ENCODE results near the gene LAG3.
A peak's percentile ranks its signal among the peaks of the same experiment; 100 is the strongest.

LAG3 gene

DNA sequence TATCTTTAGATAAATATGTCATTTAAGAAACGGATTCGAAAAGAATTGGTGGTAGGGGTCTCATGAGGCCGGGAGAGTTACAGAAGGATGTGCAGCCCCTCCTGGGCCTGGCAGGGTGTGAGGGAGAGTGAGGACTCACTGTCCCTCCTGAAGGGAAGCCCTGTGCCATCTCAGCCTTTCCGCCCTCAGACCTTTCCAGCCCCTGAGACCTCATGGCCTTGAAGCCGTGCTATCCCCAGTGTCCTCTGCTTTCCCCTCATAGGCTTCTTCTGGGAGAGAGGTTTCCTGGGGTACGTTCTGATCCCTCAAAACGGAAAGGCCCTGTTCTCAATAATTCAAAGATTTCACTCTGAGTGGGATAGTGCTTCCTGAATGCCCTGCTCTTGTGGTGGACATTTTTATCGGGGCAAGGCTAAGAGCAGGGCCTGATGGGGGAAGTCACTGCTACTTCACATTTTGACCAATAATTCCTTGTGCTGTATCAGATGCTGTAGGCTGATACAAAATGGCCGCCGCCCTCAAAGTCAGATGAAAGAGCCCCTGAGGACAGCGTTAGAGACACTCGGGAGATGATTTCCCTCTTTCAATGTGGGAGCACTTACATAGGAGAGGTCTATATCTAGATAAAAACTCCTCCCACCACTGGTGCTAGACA lies 18.3 kb downstream of the LAG3 start:
- DNase-seq = no peak

DNA sequence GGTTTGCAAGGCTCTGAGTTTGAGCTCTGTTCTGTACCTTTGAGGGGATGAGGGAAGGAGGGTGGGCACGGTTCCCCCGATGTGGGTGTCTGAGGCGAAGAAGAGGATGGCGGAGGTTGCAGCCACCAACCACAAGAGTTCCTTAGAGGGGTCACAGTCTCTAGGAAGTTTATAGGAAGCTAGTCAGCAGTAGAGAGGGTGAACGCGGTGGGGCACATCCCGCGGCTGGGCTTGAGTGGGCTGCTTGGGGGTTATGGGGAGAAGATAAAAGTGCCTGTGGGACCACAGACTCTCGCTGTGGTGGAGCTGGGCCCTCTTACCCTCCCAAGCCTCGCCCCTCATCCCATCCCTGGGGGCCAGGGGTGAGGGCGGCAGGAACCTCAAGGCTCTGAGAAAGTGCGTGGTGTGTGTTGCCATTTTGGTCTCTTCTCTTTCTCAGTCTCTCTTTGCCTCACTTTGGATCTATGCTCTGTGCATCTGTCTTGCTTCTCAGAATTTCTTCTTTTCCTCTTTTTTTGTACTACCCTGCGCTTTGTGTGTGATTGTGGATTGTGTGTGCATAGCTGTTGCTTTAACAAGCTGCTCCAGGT lies 19.7 kb downstream of the LAG3 start:
- no peak for DNase-seq

DNA sequence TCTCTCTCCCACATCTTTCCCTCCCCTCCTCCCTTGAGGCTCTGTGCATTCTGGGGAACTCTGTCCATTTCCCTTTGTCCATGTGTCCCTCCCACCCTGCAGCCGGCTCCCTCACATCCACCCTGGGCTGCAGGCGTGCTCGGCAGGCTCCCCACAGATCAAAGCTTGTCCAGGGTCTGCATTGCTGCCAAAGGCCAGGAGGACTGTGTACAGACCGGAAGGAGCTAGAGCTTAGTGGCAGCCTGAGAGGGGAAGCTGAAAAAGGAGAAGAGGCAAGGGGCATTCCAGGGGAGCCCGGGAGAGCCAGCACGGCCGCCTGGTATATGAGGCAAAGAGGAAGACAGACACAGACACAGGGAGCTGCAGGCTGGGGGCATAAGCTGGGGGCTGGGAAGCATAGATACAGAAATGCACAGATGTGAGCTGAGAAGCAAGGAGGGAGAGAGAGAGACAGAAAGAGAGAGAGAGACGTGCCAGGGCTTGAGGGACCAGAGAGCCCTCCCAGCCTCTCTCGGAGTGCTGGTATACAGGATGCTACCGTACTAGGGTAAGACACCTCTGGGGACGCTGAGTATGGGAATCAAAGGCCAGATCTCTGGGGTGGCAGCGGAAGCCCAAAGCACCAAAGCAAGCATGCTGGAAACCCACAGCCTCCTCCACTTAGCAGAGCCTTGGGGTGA lies 20.3 kb downstream of the LAG3 start:
- no peak for DNase-seq

DNA sequence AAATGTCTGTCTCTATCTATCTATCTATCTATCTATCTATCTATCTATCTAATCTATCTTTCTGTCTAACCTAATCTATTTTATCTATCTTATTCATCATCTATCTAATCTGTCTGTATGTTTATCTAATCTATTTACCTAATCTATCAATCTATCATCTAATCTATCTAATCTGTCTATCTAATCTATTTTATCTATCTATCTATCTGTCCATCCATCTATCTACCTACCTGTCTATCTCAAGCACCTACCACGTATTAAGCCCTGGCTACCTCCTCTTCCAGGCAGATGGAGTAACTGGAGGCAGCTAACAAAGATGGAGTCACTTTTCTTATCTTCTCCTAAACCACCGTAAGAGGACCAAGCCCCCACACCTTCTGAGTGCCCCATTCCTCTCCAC lies 22.8 kb downstream of the LAG3 start:
- no peak for DNase-seq

DNA sequence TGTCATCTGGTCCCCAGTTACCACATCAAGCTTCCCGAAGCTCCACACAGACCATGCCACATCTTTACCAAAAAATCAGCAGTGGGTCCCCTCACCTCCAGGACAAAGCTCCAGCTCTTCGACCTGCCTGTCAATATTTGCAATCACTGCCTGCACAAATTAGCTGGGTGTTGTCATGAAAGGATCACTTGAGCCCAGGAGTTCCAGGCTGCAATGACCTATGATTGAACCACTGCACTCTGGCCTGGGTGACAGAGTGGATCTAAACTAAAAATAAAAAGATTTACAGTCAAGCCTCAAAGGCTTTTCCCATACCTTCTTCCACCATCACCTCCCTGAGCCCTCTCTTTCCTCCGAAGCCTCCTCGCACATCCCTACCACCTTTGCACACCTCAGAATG lies 24.3 kb downstream of the LAG3 start:
- DNase-seq = no peak

DNA sequence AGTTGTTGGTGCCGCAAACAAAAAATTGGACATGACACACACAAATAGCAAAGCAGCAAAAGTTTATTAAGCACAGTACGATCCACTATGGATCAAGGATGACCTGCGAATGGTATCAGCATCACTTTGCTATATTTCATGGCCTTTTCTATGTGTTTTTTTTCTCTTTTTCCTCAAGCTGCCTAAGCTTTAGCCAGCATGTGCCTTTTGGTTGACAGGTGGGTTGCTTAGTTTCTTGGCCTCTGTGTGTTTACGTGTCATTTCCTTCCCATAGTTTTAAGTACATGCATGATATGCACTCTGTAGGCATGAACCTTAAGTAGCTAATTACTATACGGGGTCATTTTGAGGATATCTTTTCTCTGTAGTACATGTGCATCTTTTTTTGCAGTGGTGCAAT lies 26.8 kb downstream of the LAG3 start:
- no peak for DNase-seq

DNA sequence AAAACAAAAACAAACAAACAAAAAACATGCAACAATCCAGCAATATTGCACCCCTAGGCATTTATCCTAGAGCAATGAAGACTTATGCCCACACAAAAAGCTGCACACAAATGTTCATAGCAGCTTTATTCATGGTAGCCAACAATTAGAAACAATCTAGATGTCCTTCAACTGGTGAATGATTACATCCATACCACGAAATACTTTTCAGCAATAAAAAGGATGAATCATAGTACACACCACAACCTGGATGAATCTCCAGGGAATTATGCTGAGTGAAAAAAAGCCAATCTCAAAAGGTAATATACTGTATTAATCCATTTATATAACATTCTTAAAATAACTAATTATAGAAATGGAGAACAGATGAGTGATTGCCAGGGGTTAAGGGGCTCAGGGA lies 34.9 kb downstream of the LAG3 start:
- no peak for DNase-seq

DNA sequence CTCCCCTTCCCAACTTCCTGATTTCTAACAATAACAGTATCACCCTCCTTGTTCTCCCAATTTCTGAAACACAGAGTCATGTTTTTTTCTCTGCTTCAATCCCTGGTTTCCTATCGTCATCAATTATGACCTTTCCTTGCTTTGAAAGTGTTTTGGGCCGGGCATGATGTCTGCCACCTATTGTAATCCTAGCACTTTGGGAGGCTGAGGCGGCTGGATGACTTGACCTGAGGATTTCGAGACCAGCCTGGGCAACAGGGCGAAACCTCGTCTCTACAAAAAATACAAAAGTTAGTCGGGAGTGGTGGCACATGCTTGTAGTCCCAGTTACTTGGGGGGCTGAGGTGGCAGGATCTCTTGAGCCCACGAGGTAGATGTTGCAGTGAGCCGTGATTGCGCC lies 36.7 kb downstream of the LAG3 start:
- DNase-seq = no peak

DNA sequence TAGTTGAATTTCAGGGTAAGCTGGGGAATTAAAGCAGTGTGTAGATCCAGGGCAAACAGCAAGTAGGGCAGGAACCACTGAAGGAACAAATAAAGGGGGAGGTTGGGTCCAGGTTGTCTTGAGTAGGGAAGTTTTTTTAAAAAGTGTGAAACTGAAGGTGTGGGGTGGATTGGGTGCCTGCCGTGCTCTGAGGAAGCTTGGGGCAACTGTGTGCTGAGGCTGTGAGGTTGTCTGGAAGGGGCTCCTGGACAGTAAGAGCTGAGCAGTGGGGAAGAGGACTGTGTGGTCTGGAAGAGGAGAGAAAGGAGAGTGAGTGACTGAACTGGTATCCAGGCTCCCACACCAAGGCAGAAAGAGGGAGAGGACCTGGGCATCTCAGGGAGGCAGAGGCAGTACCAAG lies 38.4 kb downstream of the LAG3 start:
- DNase-seq = no peak

DNA sequence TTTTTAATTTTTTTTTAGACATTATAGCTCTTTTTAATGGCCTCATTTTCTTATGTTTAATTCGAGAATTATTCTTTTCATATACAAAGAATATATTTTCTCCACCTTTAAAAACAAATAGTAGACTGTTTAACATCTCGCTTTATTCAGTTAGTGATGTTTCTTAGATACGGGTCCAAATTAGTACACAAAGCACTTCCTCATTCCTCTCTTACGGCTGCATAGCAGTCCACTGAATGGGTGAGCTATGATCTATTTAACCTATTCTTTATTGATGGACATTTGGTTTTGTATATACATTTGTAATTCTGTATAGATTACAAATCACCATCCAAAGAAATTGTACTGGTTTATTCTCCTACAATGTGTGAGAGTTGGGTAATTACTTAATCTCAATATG lies 41.0 kb downstream of the LAG3 start:
- DNase-seq = no peak

DNA sequence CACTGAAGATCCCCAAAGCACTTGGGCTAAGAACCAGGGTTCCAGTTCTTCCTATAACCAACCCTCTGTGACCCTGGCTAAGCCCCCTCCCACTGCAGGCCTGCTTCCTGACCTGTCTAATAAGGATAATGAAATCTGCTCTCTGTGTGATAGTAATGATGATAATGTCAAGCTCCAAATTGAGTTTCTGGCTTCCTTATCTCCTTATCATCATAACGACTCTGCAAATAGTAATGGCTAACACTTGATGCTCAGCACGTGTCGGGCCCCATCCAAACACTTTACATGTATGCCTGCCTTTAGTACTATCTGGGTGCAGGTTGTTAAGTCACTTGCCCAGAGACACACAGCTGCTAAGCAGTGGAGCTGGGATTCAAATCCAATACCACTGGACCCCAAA lies 44.3 kb downstream of the LAG3 start:
- DNase-seq = no peak

DNA sequence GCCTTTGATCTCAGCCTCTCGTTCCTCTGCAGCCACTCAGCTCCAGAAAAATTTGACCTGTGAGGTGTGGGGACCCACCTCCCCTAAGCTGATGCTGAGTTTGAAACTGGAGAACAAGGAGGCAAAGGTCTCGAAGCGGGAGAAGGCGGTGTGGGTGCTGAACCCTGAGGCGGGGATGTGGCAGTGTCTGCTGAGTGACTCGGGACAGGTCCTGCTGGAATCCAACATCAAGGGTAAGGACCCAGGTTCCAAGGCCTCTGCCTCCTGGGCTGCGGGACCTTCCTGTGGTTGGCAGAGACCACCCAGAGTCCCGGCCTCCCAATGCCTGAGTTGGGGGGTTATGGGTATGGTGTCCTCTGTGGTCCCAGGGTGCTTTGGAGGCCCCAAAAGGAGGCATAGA lies 44.8 kb downstream of the LAG3 start:
- DNase-seq = no peak

DNA sequence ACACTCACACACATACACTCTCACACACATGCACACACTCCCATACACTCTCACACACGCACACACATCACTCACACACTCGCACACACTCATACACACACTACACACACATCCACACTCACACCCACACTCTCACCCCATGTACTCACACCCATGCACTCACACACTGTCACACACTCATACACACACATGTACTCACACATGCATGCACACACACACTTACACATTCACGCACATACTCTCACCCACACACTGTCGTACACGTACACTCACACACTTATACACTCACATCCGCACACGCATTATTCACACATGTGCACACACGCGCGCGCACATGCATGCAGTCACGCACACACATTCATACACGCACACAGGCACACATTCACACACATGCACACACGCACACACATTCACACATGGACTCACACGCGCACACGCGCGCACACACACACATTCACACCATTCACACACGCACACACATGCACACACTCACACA lies 45.4 kb downstream of the LAG3 start:
- DNase-seq = no peak

DNA sequence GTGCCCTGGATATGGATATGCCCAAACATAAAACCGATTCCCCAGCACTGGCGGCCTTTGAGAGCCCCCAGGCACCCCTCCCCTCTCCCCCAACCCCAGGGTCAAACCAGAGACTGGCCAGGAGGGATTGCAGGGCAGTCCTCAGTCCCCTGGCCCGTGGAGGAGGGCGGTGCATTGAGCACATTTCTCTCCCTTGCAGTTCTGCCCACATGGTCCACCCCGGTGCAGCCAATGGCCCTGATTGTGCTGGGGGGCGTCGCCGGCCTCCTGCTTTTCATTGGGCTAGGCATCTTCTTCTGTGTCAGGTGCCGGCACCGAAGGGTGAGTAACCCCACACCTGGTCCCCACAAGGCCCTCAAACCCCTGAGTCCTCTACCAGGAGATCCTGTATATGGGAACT lies 45.9 kb downstream of the LAG3 start:
- DNase-seq = no peak

DNA sequence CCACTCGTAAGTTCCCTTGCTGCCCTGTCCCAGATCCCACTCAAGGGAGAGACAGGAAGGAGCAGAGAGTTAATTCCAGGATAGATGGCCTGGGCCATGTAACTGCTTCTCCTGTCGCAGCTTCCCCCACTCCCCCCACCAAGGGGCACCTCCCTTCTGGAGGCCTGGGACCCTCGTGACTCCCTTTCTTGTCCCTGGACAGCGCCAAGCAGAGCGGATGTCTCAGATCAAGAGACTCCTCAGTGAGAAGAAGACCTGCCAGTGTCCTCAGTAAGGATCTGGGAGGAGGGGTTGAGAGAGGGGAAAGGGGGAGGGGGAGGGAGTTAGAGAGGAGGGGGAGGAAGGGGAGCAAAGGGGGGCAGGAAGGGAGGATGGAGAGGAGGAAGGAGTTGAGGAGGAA lies 46.3 kb downstream of the LAG3 start:
- no peak for DNase-seq

DNA sequence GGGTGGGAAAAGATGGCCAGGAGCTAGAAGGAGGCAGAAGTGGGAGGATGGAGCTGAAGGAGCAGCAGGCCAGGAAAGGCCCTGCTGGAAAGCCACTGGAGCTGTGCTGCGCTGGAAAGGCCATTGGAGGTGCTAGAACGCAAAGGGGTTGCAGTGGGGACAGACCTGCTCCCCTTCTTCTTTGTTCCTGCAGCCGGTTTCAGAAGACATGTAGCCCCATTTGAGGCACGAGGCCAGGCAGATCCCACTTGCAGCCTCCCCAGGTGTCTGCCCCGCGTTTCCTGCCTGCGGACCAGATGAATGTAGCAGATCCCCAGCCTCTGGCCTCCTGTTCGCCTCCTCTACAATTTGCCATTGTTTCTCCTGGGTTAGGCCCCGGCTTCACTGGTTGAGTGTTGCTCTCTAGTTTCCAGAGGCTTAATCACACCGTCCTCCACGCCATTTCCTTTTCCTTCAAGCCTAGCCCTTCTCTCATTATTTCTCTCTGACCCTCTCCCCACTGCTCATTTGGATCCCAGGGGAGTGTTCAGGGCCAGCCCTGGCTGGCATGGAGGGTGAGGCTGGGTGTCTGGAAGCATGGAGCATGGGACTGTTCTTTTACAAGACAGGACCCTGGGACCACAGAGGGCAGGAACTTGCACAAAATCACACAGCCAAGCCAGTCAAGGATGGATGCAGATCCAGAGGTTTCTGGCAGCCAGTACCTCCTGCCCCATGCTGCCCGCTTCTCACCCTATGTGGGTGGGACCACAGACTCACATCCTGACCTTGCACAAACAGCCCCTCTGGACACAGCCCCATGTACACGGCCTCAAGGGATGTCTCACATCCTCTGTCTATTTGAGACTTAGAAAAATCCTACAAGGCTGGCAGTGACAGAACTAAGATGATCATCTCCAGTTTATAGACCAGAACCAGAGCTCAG lies 47.0 kb downstream of the LAG3 start:
- no peak for DNase-seq

DNA sequence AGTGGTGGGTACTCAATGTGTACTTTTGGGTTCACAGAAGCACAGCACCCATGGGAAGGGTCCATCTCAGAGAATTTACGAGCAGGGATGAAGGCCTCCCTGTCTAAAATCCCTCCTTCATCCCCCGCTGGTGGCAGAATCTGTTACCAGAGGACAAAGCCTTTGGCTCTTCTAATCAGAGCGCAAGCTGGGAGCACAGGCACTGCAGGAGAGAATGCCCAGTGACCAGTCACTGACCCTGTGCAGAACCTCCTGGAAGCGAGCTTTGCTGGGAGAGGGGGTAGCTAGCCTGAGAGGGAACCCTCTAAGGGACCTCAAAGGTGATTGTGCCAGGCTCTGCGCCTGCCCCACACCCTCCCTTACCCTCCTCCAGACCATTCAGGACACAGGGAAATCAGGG lies 47.8 kb downstream of the LAG3 start:
- DNase-seq = no peak

DNA sequence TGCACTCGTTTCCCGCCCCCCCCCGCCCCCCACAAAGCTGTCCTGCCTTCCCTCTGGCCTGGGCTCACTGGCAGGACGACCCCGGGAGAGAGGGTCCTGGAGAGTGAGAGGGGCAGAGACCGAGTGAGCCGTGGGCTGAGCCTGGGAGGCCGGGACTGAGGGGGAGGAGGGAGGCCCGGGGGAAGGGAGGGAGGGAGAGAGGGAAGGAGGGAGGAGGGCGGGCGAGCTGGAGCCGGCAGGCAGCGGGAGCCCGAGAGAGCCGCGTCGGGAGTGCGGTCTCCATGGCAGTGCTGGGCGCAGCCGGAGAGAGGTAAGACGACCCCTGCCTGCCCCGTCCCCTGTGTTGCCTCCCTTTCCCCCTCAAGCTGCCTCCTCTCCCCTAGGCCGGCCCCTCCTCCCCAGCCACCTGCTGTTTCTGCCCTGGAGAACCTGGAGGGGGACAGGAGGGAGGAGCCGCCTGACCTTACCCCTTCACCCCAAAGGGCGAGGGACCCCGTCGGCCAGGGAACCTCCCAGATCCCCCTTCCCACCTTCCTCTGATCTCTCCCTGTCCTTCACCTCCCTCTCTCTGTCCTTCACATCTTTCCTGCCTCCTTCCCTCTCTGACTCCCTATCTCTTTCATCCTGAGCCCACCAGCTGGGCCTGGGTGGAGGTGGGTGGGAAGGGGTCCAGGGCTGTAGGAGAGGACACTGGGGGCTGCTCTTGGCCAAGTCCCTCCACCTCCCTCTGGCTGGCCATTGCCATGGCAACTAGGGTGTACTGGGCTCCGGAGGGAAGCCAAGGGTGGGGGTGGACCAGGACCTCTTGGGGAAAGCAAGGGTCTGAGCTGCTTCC lies 49.5 kb downstream of the LAG3 start, which contains the start of gene GPR162:
GPR162 (plus strand) TSS at position 231 of the 835 bp plus-strand sequence. CDS start 2,078 bp downstream, outside the sequence.
- peak; percentile 62 for DNase-seq

DNA sequence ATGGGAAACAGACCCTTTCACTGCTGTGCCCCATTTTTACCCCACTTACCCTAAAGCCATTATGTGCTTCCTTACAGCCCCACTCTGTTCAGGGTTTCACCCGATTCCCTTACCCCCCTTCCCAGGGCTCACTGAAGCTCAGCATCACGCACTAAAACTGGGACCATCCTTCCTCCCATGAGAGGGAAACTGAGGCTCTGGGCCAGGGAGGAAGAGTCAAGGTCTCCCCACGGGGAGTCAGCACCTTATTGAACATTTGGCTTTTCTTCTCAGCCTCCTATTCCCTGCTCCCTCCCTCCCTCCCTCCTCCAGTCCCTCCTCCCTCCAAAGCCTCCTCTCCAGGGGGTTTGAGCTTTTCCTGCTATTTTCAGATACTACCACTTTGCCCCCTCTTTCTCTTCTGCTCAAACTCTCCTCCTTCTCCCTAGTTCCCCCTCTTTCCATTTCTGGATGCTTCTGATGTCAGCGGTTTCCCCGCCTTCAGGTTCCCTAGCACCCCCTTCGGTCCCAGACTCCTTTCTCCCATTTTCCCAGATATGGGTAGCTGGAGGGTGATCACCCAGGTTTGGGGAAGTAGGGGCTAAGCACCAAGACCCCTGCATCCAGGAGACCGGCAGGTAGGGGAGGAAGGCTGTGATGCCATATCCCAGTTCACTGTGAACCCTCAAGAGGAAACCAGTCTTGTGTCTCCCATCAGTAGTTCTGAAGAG lies 50.3 kb downstream of the LAG3 start:
- DNase-seq = no peak

DNA sequence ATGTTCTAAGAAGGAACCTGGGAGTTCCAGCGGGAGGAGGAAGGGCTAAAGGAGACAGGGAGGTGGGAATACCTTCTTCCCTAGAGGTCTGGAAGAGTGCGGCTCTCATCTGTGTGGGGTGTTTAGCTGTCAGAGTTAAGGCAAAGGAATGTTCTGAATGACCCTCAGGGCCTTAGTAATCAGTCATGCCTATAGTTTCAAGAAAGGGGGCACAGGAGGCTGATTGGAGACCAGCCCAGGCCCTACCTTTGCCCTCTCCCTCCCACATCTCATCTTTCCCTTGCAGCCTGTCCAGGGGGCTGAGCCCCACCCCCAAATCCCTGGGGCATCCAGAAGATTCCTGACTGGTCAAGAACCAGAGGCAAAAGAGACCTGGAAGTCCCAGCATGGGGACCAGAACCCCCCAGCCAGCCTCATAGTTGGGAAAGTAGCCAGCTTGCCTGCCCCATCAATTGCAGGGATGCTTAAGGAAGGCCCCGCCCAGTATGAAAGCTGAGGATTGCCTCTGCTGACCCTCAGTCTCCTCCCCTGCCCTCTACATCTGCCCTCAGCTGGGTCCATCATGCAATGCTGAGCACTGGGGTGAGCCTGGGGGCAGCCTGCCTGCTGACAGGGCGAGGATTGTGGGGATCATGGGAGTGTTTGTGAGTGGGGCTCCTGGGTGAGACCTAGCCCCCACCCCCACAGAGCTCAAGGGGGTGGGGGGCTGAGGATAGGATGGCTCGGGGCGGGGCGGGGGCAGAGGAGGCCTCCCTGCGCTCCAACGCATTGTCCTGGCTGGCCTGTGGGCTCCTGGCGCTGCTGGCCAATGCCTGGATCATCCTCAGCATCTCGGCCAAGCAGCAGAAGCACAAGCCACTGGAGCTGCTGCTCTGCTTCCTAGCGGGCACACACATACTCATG lies 51.1 kb downstream of the LAG3 start:
- no peak for DNase-seq

Measured in fibroblast of skin of back (primary cell).